NCI-H146 treated with DMSO at 0.1 percent for 48 hours (cell line): ENCODE data around the gene HDGFL1.

Experiments
- DNase-seq: peaks from one replicate; lab custom pipeline; 2025; ENCODE audit not compliant: unreplicated experiment; lab: John Stamatoyannopoulos, UW

The HDGFL1 gene

DNA sequence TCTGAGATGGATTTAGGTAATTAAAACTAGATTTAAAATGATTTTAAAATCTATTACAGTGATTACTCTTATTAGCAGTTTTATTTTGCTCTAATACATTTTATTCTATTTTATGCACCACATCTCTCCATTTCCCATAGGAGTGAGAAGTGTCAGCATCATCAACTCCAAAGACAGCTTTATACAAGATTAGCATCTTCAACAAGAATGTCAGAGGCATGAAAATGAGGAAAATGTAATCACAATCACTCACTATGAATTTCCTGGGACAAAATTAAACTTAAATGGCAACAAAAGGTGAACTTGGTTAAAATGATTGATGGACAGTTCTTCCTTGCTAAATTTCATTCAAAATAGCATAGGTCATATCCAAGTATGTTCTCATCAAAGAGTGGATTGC, 19.8 kb downstream of the HDGFL1 start:
- no peak for DNase-seq

DNA sequence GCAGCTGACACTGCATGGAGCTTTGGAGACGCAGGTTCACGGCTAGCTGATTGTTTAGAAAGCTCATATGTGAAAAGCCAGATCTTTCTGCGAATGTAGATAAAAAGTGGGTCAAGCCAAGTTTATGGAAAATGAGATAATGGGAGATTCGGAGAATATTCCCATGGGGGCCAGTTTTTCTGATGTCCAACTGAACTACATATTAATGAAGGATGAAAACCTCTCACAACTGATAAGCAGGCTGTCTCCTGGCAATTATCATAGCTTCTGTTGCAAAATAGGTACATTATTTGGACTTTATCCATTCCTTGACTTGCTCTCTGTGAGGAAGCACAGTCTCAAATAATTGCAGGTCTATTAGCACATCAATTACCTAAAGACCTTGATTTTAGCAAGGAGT, 21.1 kb downstream of the HDGFL1 start:
- DNase-seq = no peak

DNA sequence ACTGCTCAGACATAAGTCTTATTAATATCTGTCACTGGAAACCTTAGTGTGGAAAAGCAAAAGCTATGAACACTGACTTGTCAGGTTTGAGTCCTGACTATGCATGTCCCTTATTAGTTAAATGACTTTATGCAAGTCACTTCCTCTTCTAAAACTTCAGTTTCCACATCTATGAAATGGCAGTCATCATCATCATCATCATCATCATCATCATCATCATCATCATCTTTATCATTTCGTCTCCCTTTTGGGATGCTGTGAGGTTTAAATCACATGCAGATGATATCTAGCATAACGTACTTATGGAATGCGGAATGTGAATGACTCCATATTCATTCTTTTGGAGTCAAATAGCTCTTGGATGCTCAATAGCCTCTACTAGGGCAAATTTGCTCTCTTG, 24.5 kb downstream of the HDGFL1 start:
- DNase-seq = no peak

DNA sequence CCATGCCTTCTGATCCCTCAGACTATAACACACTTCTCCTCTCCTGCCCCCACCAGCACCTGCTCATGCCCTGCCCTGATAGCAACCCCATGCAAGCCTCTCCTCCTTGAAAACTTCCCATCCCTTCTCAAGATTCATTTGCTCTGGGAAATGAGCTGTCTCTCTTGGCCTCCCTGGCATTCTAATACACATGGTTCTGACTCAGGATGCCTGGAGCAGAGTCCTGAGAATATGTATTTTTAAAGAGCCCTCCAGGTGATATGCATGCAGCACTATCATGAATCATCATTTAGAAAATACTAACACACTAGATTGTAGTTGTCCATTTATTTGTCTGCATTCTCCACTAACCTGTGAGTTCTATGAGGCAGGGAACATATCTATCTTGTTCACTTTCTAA, 26.6 kb downstream of the HDGFL1 start:
- DNase-seq = no peak

DNA sequence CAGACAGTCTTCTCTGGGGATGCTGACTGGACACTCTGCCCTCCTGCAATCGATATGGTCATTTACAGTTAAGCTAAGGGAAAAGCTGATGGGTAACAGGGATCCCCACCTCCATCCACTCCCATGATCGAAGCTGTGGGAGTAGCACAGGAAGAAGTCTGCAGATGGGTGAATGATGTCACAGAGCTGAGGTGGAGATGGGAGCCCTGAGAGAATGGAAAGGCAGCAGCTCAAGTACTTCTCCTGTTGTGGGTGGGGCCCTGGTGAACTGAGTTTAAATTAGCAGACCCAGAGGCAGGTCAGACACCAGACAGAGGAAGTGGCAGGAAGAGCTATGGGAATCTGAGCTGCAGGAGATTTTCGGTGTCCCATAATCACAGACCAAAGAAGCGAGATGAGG, 29.0 kb downstream of the HDGFL1 start:
- DNase-seq = no peak

DNA sequence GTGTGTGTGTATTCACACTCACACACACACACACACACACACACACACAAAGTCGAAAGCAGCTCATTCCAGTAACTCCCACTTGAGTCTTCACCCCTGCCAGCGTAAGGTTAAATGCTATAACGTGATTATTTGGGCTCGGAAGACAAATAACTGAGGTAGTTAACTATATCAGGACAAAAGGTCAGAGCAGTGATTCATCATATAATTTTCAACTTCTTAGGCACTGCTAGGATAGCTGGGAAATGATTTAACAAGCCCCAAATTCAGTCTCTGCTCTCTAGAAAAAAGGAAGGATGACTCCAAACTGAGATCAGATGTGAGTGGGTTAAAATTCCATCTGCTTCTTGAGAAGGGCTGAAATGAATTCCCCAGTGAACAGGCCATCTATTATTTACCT, 30.7 kb downstream of the HDGFL1 start:
- DNase-seq = no peak

DNA sequence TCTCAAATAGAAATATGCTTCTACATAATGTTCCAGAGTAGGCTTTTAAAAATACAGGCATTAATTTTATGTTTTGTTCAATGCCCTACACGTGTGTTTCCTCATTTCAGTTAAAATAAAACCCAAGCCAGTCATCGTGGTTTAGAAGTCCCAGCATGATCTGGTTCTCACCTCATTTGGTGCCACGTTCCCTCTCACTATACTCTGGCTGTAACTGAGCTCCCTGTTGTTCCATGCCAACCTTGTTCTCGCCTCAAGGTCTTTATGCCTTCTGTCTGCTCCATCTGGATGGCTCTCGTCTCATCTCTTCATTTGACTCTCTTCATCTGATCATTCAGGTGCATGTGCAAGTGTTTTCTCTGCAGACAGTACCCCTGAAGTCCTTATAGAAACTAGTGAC, 32.6 kb downstream of the HDGFL1 start:
- DNase-seq = no peak

DNA sequence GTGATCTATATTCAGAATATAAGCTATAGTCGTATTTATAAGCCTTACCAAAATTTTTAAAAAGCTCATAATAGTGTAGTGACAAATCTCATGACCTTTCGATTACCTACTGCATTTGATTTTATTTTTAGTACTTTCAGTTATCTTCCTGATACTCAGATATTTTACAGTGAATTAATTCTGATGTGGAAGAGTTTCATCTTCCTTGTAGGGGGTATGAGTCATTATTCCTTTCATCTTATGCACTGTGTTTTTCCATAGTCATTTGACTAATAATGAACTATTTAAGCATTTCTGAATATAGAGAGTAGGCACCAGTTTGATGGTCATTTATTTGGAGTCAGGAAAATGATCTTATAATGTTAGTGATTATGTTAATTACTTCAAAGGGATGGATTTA, 36.4 kb downstream of the HDGFL1 start:
- DNase-seq = no peak

DNA sequence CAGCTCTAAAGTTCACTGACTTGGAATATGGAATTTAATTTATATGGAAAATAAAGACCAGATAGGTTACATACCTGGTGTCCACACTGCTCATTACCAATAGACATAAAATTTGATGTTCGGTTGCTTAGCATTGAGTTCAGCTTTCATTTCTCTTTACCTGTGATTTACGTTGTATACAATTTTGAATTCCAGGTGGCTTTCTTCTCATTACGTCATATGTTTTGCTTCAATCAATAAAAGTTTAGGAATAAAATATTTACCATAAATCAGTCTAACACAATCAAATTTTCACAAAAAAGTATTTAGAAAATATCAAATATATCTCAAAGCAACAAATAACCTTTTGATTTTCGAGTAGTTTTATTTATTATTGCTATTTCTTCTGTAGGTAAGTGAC, 40.8 kb downstream of the HDGFL1 start:
- DNase-seq = no peak

DNA sequence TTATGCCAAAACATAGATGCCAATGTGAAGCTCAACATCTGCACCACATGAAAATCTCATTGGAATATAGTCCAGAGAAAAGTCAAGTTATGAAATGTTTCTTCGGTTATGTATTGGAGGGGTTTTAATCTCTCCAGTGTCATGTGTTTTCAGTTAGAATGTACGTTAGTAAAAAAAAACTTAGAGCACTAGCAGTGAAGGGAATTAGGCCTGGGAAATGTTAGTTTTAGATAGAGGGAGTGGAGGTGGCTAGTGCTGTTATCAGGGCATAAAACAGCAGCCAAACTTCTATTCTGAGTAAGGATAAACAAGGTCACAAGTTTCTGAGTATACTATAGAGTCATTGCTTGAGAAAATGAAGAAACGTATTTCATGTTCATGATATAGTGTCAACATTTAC, 42.9 kb downstream of the HDGFL1 start:
- no peak for DNase-seq

DNA sequence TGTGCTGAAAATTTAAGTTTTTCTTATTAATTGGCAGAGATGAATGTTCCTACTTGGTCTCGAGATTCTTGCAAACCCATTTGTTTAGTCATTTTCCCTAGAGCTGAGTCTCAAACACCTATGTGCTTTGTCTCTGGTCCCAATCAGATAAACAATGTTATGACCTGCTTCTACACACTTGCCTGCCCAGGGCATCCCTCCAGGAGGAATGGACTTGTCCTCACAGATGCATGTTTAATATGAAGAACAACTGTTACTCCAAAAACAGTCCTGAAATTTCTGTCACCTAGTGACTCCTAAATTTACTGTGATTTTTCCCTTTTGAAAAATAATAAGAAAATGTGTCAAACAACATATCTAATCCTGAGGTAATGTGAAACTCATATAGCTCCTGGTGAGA, 43.7 kb downstream of the HDGFL1 start:
- no peak for DNase-seq

DNA sequence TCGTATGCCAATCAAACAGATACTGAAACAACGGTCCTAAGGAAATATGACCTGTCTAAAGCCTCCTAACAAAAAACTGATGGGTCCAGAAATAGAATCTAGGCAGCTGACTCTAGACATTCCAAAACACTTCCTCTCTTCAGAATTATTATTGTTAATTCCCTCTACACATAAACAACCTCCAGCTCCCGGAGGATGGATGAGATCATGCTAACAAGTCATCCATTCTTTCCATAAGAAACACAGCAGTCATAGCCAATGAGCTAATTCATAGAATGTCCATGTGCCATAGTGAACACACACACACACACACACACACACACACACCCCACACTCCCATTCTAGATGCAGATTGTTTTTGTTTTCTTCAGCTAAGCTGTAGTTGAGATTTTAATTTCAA, 44.3 kb downstream of the HDGFL1 start:
- DNase-seq = no peak

DNA sequence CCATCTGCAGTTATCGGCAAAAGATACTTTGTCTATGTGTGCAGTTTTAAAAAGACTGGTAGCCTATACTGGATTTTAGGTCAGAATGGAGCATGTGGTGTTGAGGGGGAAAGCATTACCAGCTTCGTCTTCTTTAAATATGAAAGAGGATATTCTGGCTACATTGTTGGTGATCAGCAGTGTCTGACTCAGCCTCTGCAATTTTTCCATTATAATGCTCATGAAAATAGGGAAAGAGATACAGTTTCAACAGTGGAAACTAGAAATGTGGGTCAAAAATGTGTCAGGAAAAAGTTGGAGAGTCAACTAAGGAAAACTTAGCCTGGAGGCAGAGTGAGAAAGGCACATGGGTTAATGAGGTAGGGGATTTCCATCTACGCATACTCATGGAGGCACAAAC, 45.2 kb downstream of the HDGFL1 start:
- no peak for DNase-seq

DNA sequence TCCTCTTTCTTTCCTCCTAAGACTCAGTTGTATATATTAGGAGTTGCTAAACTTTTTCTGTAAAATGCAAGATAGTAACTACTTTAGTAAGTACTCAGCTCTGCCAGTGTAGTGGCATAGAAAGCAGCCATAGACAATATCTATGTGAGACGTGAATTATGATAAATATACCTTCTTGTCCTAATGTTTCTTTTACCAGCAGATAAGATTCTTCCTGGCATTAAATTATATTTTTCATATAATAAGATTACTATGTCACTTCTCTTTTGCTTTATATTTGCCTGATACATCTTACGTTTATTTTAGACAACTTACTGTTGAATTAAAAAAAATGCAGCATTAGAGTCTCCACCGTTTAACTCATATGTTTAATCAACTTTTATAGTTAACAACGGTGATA, 51.7 kb downstream of the HDGFL1 start:
- DNase-seq = no peak
